SJSA1 (cell line): ENCODE measurements around the gene WDR59. TPM values are rescaled to one million over a fixed set of nuclear protein-coding genes. Genes with fewer than 3 reads are reported as not detected.

Source experiments
- DNase-seq, 2 experiments: peaks; one replicate each; pipeline ENCODE4 v3.0.0-alpha.2; 2015 to 2020; ENCODE audit warnings: low spot score in 2 of 2, low read depth in 1 of 2
- H3K27ac ChIP-seq: fragments of 250-450 bp; sonication (Bioruptor Pico); 2 replicates; pipeline ENCODE4 v1.5.1; 2020; ENCODE audit warnings: mild to moderate bottlenecking, moderate library complexity
- H3K27me3 ChIP-seq: fragments of 250-450 bp; sonication (Bioruptor Pico); replicated peaks from 2 replicates; pipeline ENCODE4 v1.5.1; 2020; ENCODE audit warnings: mild to moderate bottlenecking, moderate library complexity
- H3K36me3 ChIP-seq: fragments of 250-450 bp; sonication (Bioruptor Pico); 2 replicates; pipeline ENCODE4 v1.5.1; 2020; ENCODE audit warnings: mild to moderate bottlenecking
- H3K4me1 ChIP-seq: fragments of 250-450 bp; sonication (Bioruptor Pico); replicated peaks from 2 replicates; pipeline ENCODE4 v1.6.1; 2021; ENCODE audit warnings: mild to moderate bottlenecking
- H3K4me3 ChIP-seq: fragments of 250-450 bp; sonication (Bioruptor Pico); 2 replicates; pipeline ENCODE4 v1.5.1; 2020; ENCODE audit warnings: mild to moderate bottlenecking
- H3K9me3 ChIP-seq: fragments of 250-450 bp; sonication (Bioruptor Pico); replicated peaks from 2 replicates; pipeline ENCODE4 v1.5.1; 2020; ENCODE audit warnings: mild to moderate bottlenecking
- total RNA-seq: library from RNA; depleted of rRNA; stranded (reverse); fragments of >200 nt; shearing (Covaris generic); gene quantifications from 2 replicates; pipeline ENCODE4 v1.2.3, GENCODE V29; 2014

Gene WDR59
- total RNA-seq, 1 experiment from 2014 or later, result 10.0 TPM

DNA sequence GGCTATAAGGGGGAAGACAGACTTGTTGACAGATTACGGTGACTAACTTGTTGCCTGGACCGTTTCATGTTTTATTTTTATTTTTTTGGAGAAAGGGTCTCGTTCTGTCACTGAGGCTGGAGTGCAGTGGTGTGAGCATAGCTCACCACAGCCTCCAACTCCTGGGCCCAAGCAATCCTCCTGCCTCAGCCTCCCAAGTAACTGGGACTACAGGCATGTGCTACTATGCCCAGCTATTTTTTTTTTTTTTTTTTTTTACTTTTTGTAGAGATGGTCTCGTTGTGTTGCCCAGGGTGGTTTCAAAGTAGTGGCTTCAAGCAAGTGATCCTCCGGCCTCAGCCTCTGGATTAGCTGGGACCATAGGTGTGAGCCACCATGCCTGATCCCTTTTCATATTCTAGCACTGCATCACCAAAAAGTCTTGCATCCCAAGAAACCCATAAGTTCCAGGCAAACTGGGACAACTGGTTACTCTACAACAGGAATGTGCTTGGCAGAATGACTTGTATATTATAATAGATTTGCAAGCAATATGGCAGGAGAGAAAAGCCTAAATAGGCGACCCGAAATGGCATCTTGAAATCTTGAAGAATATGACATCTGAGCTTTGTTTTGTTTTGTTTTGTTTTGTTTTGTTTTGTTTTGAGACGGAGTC, 2.2 kb upstream of the WDR59 start:
- no peak for DNase-seq
- Histone ChIP-seq H3K4me1 (no peaks in the 10 kb centered on the region; the same call in 1 of the 2 replicates), H3K4me3 (no peak overlapping the region), H3K27me3 (no peaks in the 10 kb centered on the region), H3K27ac (no peak overlapping the region), H3K36me3 (peaks cover 9% of the 10 kb centered on the region), H3K9me3 (no peaks in the 10 kb centered on the region)

DNA sequence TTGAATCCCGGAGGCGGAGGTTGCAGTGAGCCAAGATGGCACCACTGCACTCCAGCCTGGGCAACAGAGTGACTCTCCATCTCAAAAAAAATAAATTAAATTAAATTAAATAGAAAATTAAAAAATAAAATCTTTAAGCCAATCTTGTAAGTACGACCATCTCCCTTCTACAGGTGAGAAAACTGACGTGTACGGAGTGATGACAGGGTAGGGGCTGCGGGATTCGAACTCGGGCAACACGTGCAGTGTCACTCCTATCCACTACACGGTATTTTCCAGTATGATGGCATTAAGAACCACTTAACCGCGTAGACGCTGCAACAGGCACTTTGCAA, 762 bp downstream of the WDR59 start:
- Histone ChIP-seq H3K4me3 (peak overlapping the region; percentile 72), H3K27me3 (no peaks in the 10 kb centered on the region), H3K9me3 (no peaks in the 10 kb centered on the region), H3K27ac (peak overlapping the region; percentile 38; the same call in 1 of the 2 replicates), H3K36me3 (peaks cover 9% of the 10 kb centered on the region), H3K4me1 (no peaks in the 10 kb centered on the region; the same call in 1 of the 2 replicates)
- no peak for DNase-seq

DNA sequence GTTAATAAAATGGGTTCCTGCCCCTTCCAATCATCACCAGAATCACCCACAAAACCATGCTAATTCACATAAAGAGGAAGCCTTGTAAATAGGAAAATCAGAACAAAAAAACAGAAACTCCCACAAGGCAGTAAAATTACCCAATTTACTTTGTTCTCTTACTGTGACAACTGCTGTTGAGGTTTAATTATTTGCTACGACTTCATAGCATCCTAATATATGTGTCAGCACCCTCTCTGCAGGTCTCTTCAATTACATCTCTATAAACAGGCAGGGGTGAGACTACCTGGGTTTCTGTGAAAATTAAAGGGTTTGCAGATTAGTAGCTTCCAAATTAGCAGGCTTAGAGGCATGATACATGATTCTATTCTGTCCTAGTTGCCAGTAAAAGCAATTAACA, 2.7 kb downstream of the WDR59 start:
- H3K4me3 ChIP-seq, result no peak overlapping the region
- H3K27me3 ChIP-seq, result no peaks in the 10 kb centered on the region
- H3K9me3 ChIP-seq, result no peaks in the 10 kb centered on the region
- DNase-seq, result no peak
- no peak overlapping the region for H3K27ac ChIP-seq
- H3K36me3 ChIP-seq, result peaks cover 9% of the 10 kb centered on the region
- no peaks in the 10 kb centered on the region; the same call in 1 of the 2 replicates for H3K4me1 ChIP-seq

DNA sequence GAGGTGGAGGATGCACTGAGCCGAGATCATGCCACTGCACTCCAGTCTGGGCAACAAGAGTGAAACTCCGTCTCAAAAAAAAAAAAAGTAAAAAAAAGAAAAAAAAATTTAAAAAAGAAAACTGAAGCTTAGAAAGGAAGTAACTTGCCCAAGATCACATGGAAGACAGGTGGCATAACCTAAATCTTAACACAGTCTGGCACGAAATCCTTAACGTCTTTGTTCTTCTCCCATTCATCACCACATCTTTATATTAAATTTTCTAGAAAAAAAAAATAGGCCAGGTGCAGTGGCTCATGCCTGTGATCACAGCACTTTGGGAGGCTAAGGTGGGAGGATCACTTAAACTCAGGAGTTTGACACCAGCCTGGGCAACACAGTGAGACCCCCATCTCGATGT, 9.3 kb downstream of the WDR59 start:
- H3K27me3 ChIP-seq, result no peaks in the 10 kb centered on the region
- no peaks in the 10 kb centered on the region for H3K4me1 ChIP-seq
- H3K27ac ChIP-seq, result no peak overlapping the region
- DNase-seq, result no peak
- no peaks in the 10 kb centered on the region for H3K9me3 ChIP-seq
- peaks cover 8% of the 10 kb centered on the region for H3K36me3 ChIP-seq
- H3K4me3 ChIP-seq, result no peak overlapping the region

DNA sequence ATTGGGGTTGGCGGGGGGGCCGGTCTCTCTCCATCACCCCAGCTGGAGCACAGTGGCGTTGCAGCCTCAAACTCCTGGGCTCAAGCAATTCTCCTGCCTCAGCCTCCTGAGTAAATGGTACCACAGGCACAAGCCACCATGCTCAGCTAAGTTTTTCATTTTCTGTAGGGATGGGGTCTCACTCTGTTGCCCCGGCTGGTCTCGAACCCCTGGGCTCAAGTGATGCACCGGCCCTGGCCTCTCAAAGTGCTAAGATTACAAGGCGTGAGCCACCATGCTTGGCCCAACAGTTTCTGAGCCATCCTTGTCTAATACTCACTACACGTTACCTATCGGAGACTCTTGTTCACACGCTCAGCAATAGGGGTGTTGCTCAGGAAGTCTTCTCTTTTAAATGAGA, 11.6 kb downstream of the WDR59 start:
- Histone ChIP-seq H3K36me3 (peaks cover 8% of the 10 kb centered on the region), H3K27me3 (no peaks in the 10 kb centered on the region), H3K9me3 (no peaks in the 10 kb centered on the region; the same call in 1 of the 2 replicates), H3K27ac (no peak overlapping the region), H3K4me3 (no peak overlapping the region), H3K4me1 (no peaks in the 10 kb centered on the region)
- DNase-seq, result no peak

DNA sequence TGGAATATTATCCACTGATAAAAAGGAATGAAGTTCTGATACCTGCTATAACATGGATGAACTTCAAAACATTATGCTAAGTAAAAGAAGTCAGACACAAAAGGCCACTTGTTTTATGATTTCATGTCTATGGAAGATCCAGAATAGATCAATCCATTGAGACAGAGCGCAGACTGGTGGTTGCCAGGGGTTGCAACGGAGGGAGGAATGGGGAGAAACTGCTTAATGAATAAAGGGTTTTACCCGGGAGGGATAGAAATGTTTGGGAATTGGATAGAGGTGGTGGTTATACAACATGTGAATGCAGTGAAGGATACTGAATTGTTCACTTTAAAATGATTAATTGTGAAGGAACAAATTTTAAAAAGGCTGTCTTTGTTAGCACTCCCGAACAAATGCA, 30.2 kb downstream of the WDR59 start:
- Histone ChIP-seq H3K4me3 (no peak overlapping the region), H3K27me3 (no peaks in the 10 kb centered on the region), H3K27ac (no peak overlapping the region), H3K9me3 (no peaks in the 10 kb centered on the region), H3K36me3 (peaks cover 29% of the 10 kb centered on the region), H3K4me1 (no peaks in the 10 kb centered on the region)
- no peak for DNase-seq

DNA sequence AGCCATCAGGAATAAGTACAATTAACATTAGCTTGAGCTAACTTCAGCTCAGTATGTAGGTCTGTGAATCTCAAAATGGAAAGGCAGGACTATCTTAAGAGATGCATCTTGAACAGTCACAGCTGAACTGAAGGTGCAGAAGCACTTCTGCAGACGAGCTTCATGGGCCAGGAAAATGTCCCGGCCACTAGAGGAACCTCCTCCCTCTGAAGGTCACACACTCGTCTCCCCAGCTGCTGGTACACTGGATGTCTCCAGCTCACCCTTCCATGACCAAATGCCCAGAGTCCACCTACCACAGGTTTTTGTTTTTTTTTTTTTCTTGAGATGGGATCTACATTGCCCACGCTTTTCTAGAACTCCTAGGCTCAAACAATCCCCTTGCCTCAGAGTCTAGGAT, 33.2 kb downstream of the WDR59 start:
- Histone ChIP-seq H3K27ac (no peak overlapping the region), H3K27me3 (no peaks in the 10 kb centered on the region), H3K4me1 (no peaks in the 10 kb centered on the region), H3K36me3 (peaks cover 48% of the 10 kb centered on the region), H3K9me3 (no peaks in the 10 kb centered on the region), H3K4me3 (no peak overlapping the region)
- DNase-seq, result no peak

DNA sequence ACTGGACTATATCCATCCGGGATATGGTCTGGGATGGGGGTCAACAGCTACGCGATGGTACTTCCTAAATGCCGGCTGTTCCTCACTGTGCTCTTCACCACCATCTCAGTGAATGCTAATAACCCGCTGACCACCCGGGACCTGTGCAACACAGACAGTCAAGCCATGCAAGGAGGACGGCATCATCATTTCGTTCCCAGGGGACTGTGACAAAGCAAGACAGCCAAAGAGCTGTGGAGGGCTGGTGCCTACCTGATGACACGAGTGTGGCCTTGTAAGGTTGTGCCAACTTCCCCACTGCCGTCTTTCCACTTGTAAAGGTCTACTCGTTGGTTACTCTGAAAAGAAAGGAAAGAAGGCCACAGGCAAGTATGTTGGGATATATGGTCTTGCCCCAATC, 33.7 kb downstream of the WDR59 start:
- H3K9me3 ChIP-seq, result no peaks in the 10 kb centered on the region
- peaks cover 48% of the 10 kb centered on the region for H3K36me3 ChIP-seq
- no peaks in the 10 kb centered on the region for H3K27me3 ChIP-seq
- no peaks in the 10 kb centered on the region for H3K4me1 ChIP-seq
- DNase-seq, result no peak
- H3K4me3 ChIP-seq, result no peak overlapping the region
- H3K27ac ChIP-seq, result no peak overlapping the region

DNA sequence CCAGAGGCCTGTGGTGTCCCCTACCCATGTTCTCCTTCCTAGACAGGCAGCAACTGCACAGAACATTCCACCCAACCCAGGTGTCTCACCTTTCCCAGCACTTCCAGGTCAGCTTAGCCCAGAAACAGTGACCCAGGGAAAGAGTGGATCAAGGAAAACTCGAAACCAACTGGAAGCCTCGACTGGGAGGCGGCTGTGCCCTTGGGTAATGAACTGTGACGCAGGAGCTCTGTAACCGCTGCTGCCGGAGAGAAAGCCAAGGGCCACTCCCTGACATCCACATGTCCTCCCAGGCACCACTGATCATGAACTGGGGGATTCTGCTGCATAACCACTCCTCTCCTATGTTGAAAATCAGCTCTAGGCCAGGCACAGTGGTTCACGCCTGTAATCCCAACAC, 34.4 kb downstream of the WDR59 start:
- Histone ChIP-seq H3K36me3 (peaks cover 43% of the 10 kb centered on the region), H3K27ac (no peak overlapping the region)

DNA sequence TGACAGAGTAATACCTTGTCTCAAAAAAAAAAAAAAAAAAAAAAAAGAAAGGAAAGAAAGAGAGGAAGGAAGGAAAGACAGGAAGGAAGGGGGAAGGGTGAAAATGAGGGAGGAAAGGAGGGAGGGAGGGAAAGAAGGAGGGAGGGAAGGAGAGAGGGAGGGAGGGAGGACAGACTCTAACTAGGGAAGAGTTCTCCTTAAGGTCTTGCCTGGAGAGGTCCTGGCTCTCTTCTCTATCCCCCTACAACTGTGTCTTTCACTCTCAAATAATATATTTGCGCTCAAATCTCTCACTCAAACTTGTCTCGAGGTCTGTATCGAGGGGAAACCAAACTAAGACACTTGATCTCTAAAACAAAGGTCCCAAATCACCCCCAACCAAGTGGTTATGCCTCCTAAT, 35.6 kb downstream of the WDR59 start:
- Histone ChIP-seq H3K27ac (no peak overlapping the region), H3K27me3 (no peaks in the 10 kb centered on the region), H3K36me3 (peaks cover 33% of the 10 kb centered on the region), H3K4me1 (no peaks in the 10 kb centered on the region), H3K4me3 (no peak overlapping the region), H3K9me3 (no peaks in the 10 kb centered on the region)
- DNase-seq, result no peak

More for the DNA sequence above, 34.4 kb downstream of the WDR59 start:
- H3K9me3 ChIP-seq, result no peaks in the 10 kb centered on the region
- no peaks in the 10 kb centered on the region for H3K27me3 ChIP-seq
- no peak overlapping the region for H3K4me3 ChIP-seq
- no peaks in the 10 kb centered on the region for H3K4me1 ChIP-seq
- no peak for DNase-seq

DNA sequence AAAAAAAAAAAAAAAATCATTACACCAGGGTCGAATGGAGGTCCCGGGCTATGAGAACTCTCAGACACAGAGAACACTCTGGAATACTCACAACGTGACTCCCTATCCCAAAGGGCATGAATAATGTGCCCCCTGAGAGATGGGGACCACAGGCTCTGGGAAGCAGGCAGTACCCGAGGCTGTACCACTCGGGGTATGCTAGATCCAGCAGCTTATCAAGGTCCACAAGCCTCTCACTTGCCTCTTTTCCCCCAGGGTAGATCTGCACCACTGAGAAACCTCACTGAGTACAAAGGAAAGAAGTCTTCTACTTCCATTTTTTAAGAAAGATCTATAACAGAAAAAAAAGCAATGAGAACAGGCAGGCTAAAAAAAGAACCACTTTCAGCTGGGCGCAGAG, 40.5 kb downstream of the WDR59 start:
- Histone ChIP-seq H3K9me3 (no peaks in the 10 kb centered on the region), H3K27me3 (no peaks in the 10 kb centered on the region), H3K4me1 (no peaks in the 10 kb centered on the region), H3K4me3 (no peak overlapping the region), H3K36me3 (peaks cover 26% of the 10 kb centered on the region), H3K27ac (no peak overlapping the region)
- no peak for DNase-seq

DNA sequence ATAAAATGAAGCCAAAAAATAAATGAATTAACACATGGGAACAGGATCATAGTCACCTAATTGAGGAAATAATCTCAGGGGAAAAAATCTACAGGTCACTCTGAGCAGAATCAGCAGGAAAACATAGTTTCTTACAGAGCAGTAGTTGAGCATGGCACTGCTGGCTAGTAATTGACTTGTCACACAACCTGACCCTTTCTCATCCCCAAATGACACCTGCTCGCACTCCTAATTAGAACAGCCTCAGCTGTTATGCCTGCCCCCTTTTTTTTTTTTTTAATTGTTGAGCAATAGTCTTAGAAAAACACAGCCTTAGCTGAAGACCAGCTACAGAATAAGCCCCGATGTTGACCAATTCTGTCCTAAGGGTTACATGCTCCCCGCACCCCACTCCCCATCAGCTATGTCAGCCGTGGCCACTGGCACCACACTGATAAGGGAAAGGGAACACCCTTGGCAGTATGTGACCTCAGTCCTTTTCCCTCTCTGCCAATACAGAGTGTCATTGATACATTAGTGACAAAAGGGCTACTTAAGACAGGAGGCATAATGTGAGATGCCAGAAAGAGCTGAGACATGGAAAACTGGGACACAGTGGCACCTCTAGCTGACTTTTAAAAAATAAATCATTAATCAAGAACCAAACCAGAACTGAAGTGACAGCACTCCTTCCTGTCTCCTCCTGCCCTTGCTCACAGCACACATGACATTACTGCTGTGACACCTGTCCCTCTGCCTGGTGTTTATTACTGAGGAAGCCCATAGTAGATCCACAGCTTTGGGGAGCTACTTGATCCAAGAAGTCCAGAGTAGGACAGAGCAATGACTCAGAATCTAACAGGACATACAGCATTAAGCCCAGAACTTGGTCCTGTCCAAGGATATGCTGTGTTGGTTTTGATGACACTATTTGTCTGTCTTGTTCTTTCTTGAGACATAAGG, 41.7 kb downstream of the WDR59 start:
- no peak for DNase-seq
- Histone ChIP-seq H3K36me3 (peaks cover 24% of the 10 kb centered on the region), H3K4me3 (no peak overlapping the region), H3K9me3 (no peaks in the 10 kb centered on the region), H3K27me3 (no peaks in the 10 kb centered on the region), H3K4me1 (no peaks in the 10 kb centered on the region), H3K27ac (no peak overlapping the region)

DNA sequence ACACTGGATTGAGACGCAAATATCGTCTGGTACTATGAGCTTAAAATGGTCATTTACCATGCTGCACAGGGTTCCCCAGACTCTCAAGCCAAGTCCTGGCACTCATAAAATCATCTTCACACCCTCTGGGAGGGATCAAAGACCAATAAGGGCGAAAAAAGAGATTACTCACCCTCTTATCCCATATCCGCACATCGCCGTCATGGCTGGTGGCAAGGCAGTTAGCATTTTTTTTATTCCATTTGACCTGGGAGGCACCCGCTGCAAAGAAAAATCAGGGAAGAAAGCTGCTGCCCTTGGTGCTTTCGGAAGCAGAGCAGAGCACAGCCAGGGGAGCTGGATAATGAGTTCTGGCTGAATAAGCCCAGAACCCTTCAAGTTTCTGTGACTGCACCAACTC, 42.4 kb downstream of the WDR59 start:
- peaks cover 24% of the 10 kb centered on the region for H3K36me3 ChIP-seq
- no peak for DNase-seq
- H3K27ac ChIP-seq, result no peak overlapping the region
- no peaks in the 10 kb centered on the region; the same call in 1 of the 2 replicates for H3K4me1 ChIP-seq
- no peaks in the 10 kb centered on the region for H3K9me3 ChIP-seq
- no peaks in the 10 kb centered on the region for H3K27me3 ChIP-seq
- no peak overlapping the region for H3K4me3 ChIP-seq

DNA sequence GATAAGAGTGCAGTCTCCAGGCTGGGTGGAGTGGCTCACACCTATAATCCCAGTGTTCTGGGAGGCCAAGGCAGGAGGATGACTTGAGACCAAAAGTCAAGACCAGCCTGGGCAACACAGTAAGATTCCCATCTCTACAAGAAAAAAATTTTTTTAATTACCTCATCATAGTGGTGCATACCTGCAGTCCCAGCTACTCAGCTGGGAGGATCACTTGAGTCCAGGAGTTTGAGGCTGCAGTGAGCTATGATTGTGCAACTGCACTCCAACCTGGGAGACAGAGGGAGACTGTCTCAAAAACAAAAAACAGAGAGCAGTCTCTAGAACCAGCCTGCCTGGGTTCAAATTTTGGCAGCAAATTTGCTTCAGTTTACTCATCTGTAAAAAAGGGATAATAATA, 45.2 kb downstream of the WDR59 start:
- no peaks in the 10 kb centered on the region for H3K9me3 ChIP-seq
- no peak overlapping the region for H3K27ac ChIP-seq
- no peaks in the 10 kb centered on the region for H3K27me3 ChIP-seq
- H3K4me1 ChIP-seq, result peaks cover 8% of the 10 kb centered on the region
- peaks cover 23% of the 10 kb centered on the region for H3K36me3 ChIP-seq
- H3K4me3 ChIP-seq, result no peak overlapping the region
- no peak for DNase-seq
